HG03439 (cell line): ENCODE results near the gene GPC6.

ENCODE experiments used
- ATAC-seq: cut with Tn5 transposase; IDR thresholded peaks from one replicate; pipeline ENCODE4 v1.9.1; 2021; ENCODE audit warnings: mild to moderate bottlenecking, moderate library complexity; ENCODE audit not compliant: unreplicated experiment

GPC6 gene

DNA sequence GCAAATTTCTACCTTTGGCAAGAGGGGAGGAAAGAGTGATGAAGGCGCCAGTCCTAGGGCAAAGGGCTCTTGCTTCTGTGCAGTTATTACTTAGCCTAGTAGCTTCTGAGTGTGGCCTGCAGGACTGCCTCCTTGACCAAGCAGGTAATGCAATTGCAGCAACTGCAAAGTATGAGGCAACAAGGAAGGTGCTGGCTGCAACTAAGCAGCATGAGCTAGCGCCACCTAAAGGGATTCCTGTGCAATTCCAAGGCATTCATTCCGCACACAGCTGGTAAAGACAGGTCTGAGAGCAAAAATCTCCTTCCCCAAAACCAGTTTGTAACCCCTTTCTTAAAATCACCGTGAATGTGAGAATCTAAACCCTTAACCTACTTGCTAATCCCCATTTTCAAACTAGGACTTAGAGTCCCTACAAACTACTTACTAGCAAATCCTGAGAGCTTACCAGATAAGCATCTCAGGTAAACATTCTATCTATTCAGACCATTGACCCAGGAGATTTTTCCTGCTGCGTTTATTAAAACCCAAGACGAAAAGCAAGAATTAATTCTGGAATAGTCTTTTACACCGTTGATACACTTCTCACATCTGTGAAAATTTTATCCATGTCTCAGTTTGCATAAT is 1190.0 kb downstream of the GPC6 start:
- no peak for ATAC-seq

DNA sequence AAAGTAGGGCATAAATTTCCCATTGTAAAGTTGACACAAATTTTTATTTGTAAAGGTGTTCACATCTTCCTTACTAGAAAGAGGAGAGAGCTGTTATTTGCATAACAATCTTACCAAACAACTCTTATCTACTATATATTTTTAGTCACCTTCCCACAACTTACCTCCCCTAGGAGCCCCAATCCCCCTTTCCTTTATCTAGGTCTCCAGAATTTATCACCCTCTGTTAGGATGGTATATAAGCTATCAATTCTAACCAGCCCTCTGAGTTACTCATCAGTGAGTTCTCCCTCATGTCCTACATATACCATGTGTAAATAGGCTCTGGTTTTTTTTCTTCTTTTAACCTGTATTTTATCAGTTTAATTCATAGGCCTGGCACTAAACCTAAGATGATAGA is 1190.7 kb downstream of the GPC6 start:
- no peak for ATAC-seq

GRCh38 chr13:94419304-94419924 is 1192.8 kb downstream of the GPC6 start:
- peak; percentile 70 for ATAC-seq

DNA sequence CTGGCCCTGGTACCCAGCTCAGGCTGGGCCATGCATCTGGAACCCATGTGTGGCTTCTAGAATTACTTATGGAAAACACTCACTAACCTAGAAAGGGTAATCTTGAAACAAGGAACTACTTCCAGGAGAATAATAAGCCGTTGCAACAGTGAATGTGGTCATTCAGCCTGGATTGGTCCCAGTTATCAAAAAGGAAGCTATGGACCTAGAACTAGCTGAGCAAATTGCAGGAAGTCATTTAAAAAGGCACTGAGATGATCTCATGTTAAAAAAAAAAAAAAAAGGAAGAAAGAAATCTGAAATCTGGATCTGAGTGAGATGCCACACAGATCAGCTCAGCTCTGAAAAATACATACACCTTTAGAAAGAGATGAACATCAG is 1193.3 kb downstream of the GPC6 start:
- ATAC-seq: no peak

DNA sequence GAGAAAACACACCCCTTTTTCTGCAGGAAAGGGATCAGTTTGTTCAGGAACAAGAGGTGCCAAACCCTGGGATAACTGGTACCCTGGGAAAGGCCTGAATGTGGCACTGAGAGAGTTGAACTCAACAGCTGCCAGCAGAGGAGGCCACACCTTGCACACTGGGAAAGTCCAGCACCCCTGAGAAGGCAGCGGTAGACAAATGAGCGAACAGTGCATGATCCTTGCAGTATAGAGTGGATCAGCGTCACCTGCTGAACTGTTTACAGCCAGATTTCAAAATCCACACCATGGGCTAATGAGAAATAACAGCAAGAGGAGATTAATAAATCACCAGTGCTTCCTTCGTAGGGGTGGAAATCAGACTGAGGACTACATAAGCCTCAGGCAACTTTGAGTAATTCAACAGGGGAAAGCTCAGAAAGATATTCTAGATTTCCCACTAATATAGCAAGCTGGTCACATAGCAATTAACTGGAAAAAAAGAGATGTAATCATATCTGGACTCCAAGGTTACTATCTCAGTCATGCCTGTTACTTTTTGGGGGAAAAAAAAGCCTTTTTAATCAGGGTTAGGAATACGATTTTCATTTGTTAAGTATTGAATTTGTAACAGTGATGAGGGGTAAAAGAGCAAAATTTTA is 1200.8 kb downstream of the GPC6 start:
- no peak for ATAC-seq

DNA sequence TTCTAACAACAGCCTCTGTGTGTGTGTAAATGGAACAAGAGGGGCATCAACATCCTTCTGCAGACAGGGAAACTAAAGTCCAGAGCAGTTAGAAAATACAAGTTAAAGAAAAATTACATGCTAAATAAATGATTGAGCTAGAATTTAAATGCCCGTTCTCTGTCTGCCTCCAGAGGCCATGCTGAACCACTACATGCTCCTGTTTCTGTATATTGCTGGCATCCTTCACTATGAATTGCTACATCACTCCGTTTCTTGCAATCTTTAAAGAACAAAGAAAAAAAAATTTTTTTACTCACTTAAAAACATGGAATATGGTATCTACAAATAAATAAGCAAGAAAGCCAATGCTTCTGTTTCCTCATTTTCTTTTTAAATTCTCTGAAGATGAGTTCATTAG is 1205.0 kb downstream of the GPC6 start:
- no peak for ATAC-seq

- ATAC-seq: no peak
Observed at GRCh38 chr13:94431987-94432386, 1205.4 kb downstream of the GPC6 start.

GRCh38 chr13:94433055-94433961 is 1206.7 kb downstream of the GPC6 start:
- ATAC-seq: no peak

DNA sequence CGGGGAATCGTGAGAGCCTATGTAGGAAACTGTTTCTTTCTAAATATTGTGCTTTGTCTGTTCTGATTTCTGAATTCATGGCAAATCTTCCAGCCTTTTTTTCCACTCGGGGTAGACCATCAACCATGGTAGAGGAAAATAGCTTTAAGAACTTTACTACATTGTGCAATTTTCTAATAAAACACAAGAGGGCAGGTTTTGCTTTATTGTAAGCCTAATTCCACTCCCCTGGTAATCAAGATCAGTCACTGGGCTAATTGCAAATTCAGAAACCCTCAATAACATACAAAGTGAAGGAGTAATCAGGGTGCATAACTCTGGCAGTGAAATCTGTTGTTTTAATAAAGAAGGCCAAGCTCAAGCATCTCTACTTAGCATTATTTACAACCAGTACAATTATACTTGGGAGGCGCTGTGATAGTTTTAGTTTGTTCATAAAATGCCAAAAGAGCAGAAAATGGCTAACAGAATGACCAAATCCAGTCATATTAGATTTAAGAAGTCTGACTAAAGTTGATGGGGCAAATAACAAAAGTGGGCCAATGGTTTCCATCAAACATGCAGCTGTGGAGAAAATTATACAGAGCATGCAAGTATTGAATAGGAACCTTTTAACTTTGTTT is 1209.1 kb downstream of the GPC6 start:
- ATAC-seq: peak; percentile 57

- no peak for ATAC-seq
Observed at GRCh38 chr13:94444826-94445225, 1218.2 kb downstream of the GPC6 start.

GRCh38 chr13:94454334-94454733 is 1227.7 kb downstream of the GPC6 start:
- no peak for ATAC-seq

DNA sequence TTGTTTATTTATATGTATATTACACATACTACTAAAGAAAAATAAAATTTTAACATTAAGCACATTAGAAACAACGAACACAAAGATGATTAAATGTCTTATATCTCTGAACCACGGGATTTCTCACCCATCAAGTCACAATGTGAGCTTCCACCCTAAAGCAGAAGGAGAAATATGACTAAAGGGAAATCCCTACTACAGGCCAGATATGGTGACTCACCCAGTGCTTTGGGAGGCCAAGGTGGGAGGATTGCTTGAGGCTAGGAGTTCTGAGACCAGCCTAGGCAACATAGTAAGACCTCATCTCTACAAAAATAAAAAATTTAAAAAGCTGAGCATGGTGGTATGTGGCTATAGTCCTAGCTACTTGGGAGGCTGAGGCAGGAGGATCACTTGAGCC is 1228.3 kb downstream of the GPC6 start:
- no peak for ATAC-seq

DNA sequence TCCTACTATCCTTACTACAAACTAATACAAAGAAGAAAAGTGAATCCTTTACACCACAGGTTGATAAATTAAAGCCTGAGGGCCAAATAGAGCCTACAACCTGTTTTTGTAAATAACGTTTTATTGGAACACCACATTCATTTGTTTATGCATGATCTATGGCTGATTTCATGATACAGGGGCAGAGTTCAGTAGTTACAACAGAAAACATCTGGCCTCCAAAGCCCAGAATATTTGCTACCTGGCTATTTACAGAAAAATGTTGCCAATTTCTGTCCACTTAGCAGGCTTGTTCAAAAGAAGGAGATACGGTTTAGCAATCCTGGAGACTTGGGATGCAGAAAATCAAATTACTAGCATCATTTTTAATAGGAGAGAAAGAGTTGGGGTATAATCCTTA is 1228.8 kb downstream of the GPC6 start:
- ATAC-seq: no peak
